Measurements from ENCODE around the gene GALNTL6. TPM values are rescaled to one million over a fixed set of nuclear protein-coding genes. Genes with fewer than 3 reads are reported as not detected.

The GALNTL6 gene
- total and polyA plus RNA-seq, 9 of the 15 experiments (the other 6 are each of a cell fraction or from before 2014, with no cell fraction given) = 0.18 to 0.50 (median 0.29) TPM

DNA sequence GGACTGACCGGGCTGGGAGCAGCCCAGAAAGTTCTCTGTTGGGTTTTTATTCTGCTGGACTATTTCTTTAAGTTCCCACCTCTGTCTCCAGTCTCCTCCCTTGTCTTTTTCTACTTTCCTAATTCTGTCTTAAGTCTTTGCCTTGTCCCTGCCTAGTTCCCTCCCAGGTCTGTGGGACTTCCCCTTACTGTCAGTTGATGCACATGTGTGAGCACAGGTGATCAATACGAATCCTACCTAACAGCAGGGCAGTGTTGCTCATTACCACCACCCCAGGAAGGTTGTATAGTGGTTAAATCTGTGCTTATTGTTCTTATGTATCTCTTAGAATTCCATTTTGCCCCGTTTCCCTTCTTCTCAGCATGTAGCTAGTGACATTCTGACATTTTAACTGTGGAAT lies 62.1 kb downstream of the GALNTL6 start:
- no peaks in the 10 kb centered on the region for H3K9me1 ChIP-seq (ENCODE audit: control insufficient read depth, insufficient read depth, low read length)
- H3K9me3 ChIP-seq (replicated peaks; ENCODE audit: control insufficient read depth, insufficient read depth, low read depth, low read length) = no peaks in the 10 kb centered on the region
- H3K27ac ChIP-seq (ENCODE audit: extremely low read depth, low read depth, low read length) = no peak overlapping the region
- no peak for TF ChIP-seq ZNF589 (CRISPR knock-in tag; IDR thresholded peaks at IDR 0.05; ENCODE audit: low read depth)
- no peak for TF ChIP-seq KDM5B (IDR thresholded peaks at IDR 0.05; ENCODE audit: insufficient replicate concordance, low read depth, low read length)
- no peak for TF ChIP-seq LEF1 (IDR thresholded peaks at IDR 0.05)
- TF ChIP-seq POLR2H (tag; IDR thresholded peaks at IDR 0.05; ENCODE audit: low read depth) = no peak
- TF ChIP-seq TAF9B (IDR thresholded peaks at IDR 0.05; ENCODE audit: partially characterized antibody) = no peak
- TF ChIP-seq KAT8 (IDR thresholded peaks at IDR 0.05; ENCODE audit: low read depth) = no peak
- TF ChIP-seq CCAR2 (IDR thresholded peaks at IDR 0.05; ENCODE audit: low read depth, low read length) = no peak
- TF ChIP-seq MTF1 (CRISPR knock-in tag; IDR thresholded peaks at IDR 0.05; ENCODE audit: borderline replicate concordance) = no peak
- TF ChIP-seq BMI1 (IDR thresholded peaks at IDR 0.05; ENCODE audit: low read length) = no peak
- TF ChIP-seq, protein P1, sequence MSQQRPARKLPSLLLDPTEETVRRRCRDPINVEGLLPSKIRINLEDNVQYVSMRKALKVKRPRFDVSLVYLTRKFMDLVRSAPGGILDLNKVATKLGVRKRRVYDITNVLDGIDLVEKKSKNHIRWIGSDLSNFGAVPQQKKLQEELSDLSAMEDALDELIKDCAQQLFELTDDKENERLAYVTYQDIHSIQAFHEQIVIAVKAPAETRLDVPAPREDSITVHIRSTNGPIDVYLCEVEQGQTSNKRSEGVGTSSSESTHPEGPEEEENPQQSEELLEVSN (IDR thresholded peaks at IDR 0.05; ENCODE audit: borderline replicate concordance in 1 of 2, extremely low read depth in 1 of 2, insufficient read depth in 1 of 2, insufficient read length in 1 of 2, low read depth in 1 of 2, low read length in 1 of 2, poor library complexity in 1 of 2, severe bottlenecking in 1 of 2) = no peak
- intact Hi-C loops (cut with micrococcal nuclease) = no loop called here
- POLR2A ChIA-PET = no interaction called here
- in situ Hi-C loops (cut with MboI) = no loop called here
- ATAC-seq = no peak
- 4% methylated on average over 3 of the region's 3 CpGs for WGBS (ENCODE audit: insufficient coverage, low coverage, missing lambda C conversion rate)
- CTCF ChIA-PET (ENCODE audit: low intra/inter-chr PET ratio) = no interaction called here
- no peak for FAIRE-seq
- no peaks in the 10 kb centered on the region for H3K4me1 ChIP-seq (replicated peaks in 1 of 2; ENCODE audit: control insufficient read depth in 2 of 2, insufficient read depth in 2 of 2, low read length in 2 of 2)
- H3K36me3 ChIP-seq (ENCODE audit: control insufficient read depth, insufficient read depth, low read length) = no peaks in the 10 kb centered on the region
- no peak overlapping the region for H3K4me3 ChIP-seq
- H3K79me2 ChIP-seq (ENCODE audit: control insufficient read depth, insufficient read depth, low read length) = no peaks in the 10 kb centered on the region
- H3K4me2 ChIP-seq (ENCODE audit: insufficient read depth, low read length) = no peak overlapping the region
- no peaks in the 10 kb centered on the region for H3K27me3 ChIP-seq (ENCODE audit: control insufficient read depth in 2 of 2, insufficient read depth in 2 of 2, low read length in 2 of 2)
- DNase-seq (ENCODE audit: extremely low read depth in 1 of 4, low spot score in 3 of 4) = no peak
- no peaks in the 10 kb centered on the region for H4K20me1 ChIP-seq (replicated peaks; ENCODE audit: control insufficient read depth, insufficient read depth, low read length)
- no TSS peak for BruUV-seq (replicated peaks)
- no peak overlapping the region for H2AFZ ChIP-seq (ENCODE audit: low read depth, low read length)
- no peak overlapping the region for H3K9ac ChIP-seq (ENCODE audit: insufficient read depth in 1 of 2, low read depth in 2 of 2, low read length in 2 of 2)

Measured in K562 (cell line).